SK-N-MC (cell line): ENCODE results near the gene CCM2.

Experiments
- DNase-seq: peaks from one replicate; pipeline ENCODE4 v3.0.0-alpha.2; 2011; ENCODE audit warnings: low read depth, low spot score
- H3K27ac ChIP-seq: fragments of 200-600 bp; sonication (generic); 2 replicates; pipeline ENCODE4 v1.5.1; 2016; ENCODE audit warnings: mixed run types
- H3K36me3 ChIP-seq: fragments of 200-600 bp; sonication (generic); 2 replicates; pipeline ENCODE4 v1.6.1; 2017; ENCODE audit warnings: antibody characterized with exemption, low read length, mixed read lengths; ENCODE audit not compliant: insufficient read depth
- H3K4me3 ChIP-seq: fragments of 200-600 bp; sonication (generic); 2 replicates; pipeline ENCODE4 v1.5.1; 2016
- H3K9ac ChIP-seq: fragments of 200-600 bp; sonication (generic); 2 replicates; pipeline ENCODE4 v1.8.0; 2017; ENCODE audit warnings: mixed run types, mixed read lengths; ENCODE audit not compliant: insufficient read length
- H3K9me3 ChIP-seq: fragments of 200-600 bp; sonication (generic); 2 replicates; pipeline ENCODE4 v1.6.1; 2017; ENCODE audit warnings: low read depth, mild to moderate bottlenecking, antibody characterized with exemption, low read length, moderate library complexity, mixed read lengths
- EZH2 ChIP-seq: fragments of 200-600 bp; sonication (generic); IDR thresholded peaks from one replicate; pipeline ENCODE4 v1.6.1; 2017; ENCODE audit warnings: antibody characterized with exemption
- FOXP2 ChIP-seq: optimal IDR thresholded peaks from 2 replicates; pipeline ENCODE3; 2011; ENCODE audit warnings: mild to moderate bottlenecking, moderate library complexity; ENCODE audit not compliant: insufficient read depth; ENCODE audit errors: extremely low read length, control extremely low read depth
- POLR2AphosphoS5 ChIP-seq: IDR thresholded peaks from 2 replicates; pipeline ENCODE4 v1.6.1; 2012; ENCODE audit warnings: mild to moderate bottlenecking, low read depth, low read length, borderline replicate concordance

CCM2 gene

DNA sequence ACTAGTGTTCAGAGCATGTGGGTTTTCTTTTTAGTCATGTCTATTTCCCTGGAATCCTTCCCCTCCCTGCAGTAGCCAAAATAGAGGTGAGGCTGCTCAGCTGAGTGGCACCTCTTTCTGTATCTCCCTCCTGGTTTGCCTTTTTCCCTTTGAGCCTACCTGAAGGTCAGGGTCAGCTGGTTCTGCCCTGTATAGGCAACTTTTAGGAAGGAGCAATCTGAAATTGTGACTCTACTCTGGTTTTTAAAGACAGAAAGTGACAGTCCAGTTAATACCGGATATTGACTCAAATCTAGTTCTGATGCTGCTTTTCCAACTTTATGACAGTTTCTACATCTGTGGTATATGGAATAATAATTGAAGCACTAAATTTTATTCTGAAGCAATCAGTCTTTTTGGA lies 26.0 kb downstream of the CCM2 start:
- DNase-seq: no peak
- no peak for TF ChIP-seq POLR2AphosphoS5
- TF ChIP-seq EZH2: no peak
- no peak for TF ChIP-seq FOXP2
- no peaks in the 10 kb centered on the region for H3K9me3 ChIP-seq
- no peak overlapping the region for H3K9ac ChIP-seq
- 0 out of 2 replicates have a peak overlapping the region, but pooled peaks have one; percentile 3 for H3K27ac ChIP-seq
- H3K36me3 ChIP-seq: no peaks in the 10 kb centered on the region
- no peak overlapping the region for H3K4me3 ChIP-seq

DNA sequence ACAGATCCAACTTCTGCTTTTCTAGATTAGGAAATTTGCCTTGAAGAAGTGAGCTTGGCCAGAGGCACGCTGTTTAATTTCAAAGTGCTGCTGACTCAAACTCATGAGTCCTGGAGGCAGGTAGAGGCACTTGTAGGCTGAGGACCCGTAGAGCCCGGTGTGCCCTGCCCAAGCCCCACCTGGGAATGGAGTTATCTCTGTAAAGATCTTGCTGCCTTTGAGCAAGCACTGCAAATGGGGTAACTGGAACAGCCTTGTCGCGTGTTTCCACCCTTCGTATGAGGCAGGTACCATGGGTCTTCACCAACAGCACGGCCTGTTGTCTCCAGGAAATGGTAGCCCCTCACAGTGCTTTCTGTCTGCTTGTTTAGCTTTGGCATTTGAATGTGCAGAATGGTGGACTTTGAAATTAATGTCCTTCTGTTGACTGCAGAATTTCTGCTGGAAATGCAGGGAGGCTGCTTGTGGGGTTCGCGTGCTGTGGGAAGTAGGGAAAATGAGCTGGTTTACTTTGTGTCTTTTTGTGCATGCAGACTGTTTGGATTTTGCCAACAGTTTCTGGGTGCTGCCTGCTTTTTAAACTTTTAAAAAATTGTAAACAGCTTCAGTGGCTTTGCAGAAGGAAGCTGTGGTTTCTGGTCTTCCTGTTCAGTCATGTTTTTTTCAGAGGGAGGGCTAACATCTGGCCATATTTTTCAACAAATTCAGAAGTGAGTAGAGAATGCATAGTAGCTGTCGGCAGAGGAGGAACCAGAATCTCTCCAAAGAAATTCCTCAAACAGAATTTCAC lies 27.2 kb downstream of the CCM2 start:
- peak; percentile 39 for DNase-seq
- peak overlapping the region; percentile 58 for H3K4me3 ChIP-seq
- H3K9ac ChIP-seq: peak overlapping the region; percentile 55
- TF ChIP-seq POLR2AphosphoS5 (no peak), EZH2 (no peak), FOXP2 (no peak)
- H3K9me3 ChIP-seq: no peaks in the 10 kb centered on the region
- no peaks in the 10 kb centered on the region for H3K36me3 ChIP-seq
- H3K27ac ChIP-seq: peak overlapping the region; percentile 91

DNA sequence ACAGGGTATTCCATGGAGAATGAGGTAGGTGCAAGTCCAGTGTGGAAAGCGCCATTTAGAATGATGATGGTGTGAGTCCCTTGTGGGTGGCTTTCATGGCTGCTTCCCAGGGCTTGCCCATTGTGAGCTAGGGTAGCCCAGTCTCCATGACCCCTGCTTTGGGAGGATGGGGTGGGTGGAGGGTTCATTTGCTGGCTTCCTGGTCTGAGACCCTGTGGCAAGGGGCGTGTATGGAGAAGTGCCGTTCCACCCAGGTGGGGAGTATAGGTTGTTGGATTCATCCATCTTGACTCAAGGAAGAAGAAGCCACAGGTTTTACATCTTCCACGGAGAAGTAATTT lies 27.7 kb downstream of the CCM2 start:
- H3K4me3 ChIP-seq: peak overlapping the region; percentile 58
- no peak overlapping the region for H3K9ac ChIP-seq
- no peak for TF ChIP-seq FOXP2
- TF ChIP-seq POLR2AphosphoS5: no peak
- no peak for TF ChIP-seq EZH2
- peak overlapping the region; percentile 91 for H3K27ac ChIP-seq
- no peaks in the 10 kb centered on the region for H3K36me3 ChIP-seq
- H3K9me3 ChIP-seq: no peaks in the 10 kb centered on the region
- no peak for DNase-seq

DNA sequence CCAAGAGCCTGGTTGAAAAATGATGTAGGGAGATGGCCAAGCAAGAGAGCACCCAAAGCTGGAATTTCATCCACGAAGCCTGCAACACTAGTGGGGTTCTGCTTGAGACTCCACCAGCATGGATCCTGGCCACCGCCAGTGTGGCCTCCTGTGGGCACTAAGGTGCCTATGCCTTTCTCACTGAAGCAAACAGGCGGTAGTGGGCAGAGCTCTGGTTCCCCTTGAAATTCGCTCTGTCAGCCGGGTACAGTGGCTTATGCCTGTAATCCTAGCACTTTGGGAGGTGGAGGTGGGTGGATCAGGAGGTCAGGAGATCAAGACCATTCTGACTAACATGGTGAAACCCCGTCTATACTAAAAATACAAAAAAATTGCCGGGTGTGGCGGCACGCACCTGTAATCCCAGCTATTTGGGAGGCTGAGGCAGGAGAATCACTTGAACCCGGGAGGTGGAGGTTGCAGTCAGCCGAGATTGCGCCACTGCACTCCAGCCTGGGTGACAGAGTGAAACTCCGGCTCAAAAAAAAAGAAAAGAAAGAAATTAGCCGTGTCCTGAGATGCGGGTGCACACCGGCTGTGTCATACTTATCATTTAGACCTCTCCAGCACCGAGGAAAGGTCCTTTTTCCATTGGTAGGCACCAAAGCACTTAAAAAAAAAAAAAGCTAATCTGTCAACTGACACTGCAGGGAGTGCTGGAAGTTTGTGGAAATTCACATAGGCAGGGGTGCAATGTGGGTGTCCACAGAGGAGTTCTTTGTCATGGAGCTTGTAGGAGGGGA lies 28.3 kb downstream of the CCM2 start:
- Histone ChIP-seq H3K4me3 (no peak overlapping the region), H3K36me3 (no peaks in the 10 kb centered on the region), H3K9me3 (no peaks in the 10 kb centered on the region), H3K9ac (no peak overlapping the region), H3K27ac (no peak overlapping the region)
- no peak for DNase-seq
- TF ChIP-seq FOXP2: no peak
- no peak for TF ChIP-seq POLR2AphosphoS5
- TF ChIP-seq EZH2: no peak

DNA sequence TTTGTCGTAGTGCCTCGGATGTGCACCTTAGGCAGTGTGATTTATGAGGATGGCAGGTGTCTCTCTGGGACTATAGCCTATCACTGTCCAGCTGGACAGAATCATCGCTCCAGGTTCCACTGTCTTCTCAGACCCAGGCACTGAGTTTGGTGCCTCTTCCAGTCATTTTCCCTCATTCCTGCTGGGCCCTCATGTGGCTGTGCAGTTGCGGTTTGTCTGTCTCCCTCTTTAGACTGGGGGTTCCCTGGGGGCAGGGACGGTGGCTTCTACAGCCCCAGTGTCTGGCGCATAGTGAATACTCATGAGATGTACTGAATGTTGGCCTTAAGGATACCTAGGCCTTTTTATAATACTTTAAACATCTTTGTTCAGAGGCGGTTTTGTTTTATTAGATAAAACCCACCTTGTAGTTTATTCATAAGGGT lies 28.9 kb downstream of the CCM2 start:
- H3K9me3 ChIP-seq: no peaks in the 10 kb centered on the region
- no peak overlapping the region for H3K27ac ChIP-seq
- H3K9ac ChIP-seq: no peak overlapping the region
- DNase-seq: no peak
- H3K36me3 ChIP-seq: no peaks in the 10 kb centered on the region
- no peak overlapping the region for H3K4me3 ChIP-seq
- no peak for TF ChIP-seq POLR2AphosphoS5
- TF ChIP-seq FOXP2: no peak
- TF ChIP-seq EZH2: no peak

DNA sequence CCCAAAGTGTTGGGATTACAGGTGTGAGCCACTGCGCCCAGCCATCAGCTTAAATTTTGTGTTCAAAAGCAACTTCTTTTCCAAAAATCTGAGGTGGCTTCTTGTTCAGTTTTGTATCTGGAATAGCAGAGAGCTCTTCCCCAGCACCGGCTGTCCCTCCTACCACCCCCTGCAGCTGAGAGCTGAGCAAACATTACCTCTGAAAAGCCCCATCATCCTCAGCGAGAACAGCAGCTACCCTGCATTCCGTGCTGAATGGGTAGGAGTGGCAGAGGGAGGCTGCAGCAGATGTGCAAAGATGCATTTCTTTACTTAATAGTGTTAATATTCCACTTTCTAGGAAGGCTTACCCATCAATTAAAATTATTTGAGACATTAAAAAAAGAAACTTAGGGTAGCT lies 31.8 kb downstream of the CCM2 start:
- no peak for DNase-seq
- Histone ChIP-seq H3K4me3 (no peak overlapping the region), H3K9me3 (no peaks in the 10 kb centered on the region), H3K27ac (no peak overlapping the region), H3K9ac (no peak overlapping the region), H3K36me3 (no peaks in the 10 kb centered on the region)
- TF ChIP-seq POLR2AphosphoS5: no peak
- TF ChIP-seq FOXP2: no peak
- no peak for TF ChIP-seq EZH2

DNA sequence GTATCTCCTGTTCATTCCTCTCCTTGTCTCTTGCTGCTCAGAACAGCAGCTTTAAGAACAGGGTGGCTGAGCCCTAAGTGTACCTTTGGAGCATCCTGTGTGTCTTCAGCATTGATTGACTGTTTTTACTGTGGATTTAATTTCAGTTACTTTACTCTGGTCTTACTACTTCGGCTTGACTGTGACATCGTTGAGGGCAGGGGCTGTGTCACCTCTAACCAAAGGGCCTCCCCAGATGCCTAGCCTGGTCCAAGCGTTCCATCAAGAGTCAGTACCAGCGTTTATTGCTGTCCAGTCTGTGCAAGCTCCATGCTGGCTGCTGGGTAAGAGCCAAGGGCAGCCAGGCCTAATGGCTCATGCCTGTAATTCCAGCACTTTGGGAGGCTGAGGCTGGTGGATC lies 32.4 kb downstream of the CCM2 start:
- H3K36me3 ChIP-seq: no peaks in the 10 kb centered on the region
- DNase-seq: no peak
- H3K9me3 ChIP-seq: no peaks in the 10 kb centered on the region
- H3K4me3 ChIP-seq: no peak overlapping the region
- TF ChIP-seq EZH2 (no peak), POLR2AphosphoS5 (no peak), FOXP2 (no peak)
- H3K9ac ChIP-seq: no peak overlapping the region
- no peak overlapping the region for H3K27ac ChIP-seq

DNA sequence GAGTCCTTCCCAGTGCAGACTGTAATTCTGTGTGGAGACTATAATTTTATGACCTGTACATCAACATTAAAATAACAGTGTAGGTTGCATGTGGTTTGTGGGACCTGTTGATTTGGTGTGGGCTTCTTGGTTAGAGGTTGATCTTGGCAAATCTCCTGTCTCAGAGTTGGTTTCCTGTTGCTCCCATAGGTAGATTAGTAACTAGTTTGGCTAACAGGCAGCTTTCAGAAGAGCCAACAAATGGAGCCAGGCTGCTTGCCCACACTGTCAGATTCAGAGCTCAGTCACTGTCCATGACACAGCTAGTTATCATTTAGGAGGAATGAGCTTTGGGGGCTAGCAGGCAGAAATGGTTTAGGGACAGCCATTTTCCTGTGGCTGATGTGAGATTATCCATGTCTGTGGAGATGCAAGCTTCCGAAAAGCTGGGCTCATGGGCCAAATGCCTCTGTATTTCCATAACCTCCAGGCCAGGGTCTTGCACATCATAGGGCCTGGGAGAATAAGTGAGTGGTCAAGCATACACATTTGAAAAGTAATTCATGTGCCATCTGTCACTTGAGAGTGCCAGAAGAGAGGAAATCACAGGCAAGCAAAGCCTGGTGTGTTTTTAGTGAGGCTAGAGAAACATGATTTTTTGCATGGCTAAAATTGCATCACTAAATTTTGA lies 33.4 kb downstream of the CCM2 start:
- no peak overlapping the region for H3K27ac ChIP-seq
- H3K4me3 ChIP-seq: no peak overlapping the region
- DNase-seq: no peak
- no peaks in the 10 kb centered on the region for H3K9me3 ChIP-seq
- H3K9ac ChIP-seq: no peak overlapping the region
- TF ChIP-seq POLR2AphosphoS5: no peak
- H3K36me3 ChIP-seq: peaks cover 3% of the 10 kb centered on the region; the same call in 1 of the 2 replicates
